Uterus (tissue), 2 donors: ENCODE results near the gene RIMS1.

ENCODE experiments used
- CTCF ChIP-seq, 4 experiments: fragments of 200-600 bp in 2 of 4; fragments of 450-650 bp in 2 of 4; sonication (generic) in 2 of 4; IDR thresholded peaks; one replicate each; pipeline ENCODE4 v1.5.1; 2016 to 2019; ENCODE audit warnings: antibody characterized with exemption in 4 of 4, mild to moderate bottlenecking in 2 of 4, moderate library complexity in 1 of 4
- POLR2A ChIP-seq, 2 donors: fragments of 450-650 bp; IDR thresholded peaks; one replicate each; pipeline ENCODE4 v1.6.1; 2016; ENCODE audit warnings: antibody characterized with exemption in 2 of 2, mild to moderate bottlenecking in 1 of 2, moderate library complexity in 1 of 2

GRCh38 chr6:72286911-72287311 lies 400.6 kb downstream of the RIMS1 start:
- TF ChIP-seq CTCF (IDR thresholded peaks at IDR 0.05) (no peak), POLR2A (IDR thresholded peaks at IDR 0.05) (no peak)
